HG03135 (cell line): ENCODE data around the gene LRFN3.
A peak's percentile ranks its signal among the peaks of the same experiment; 100 is the strongest.
"Not testable (repeated sequence)": the region's sequence is repeated elsewhere in the genome, so short reads cannot be mapped to it uniquely, and the experiment has no call there.

Experiments used
- ATAC-seq: cut with Tn5 transposase; IDR thresholded peaks from one replicate; pipeline ENCODE4 v1.9.1; 2021; ENCODE audit warnings: mild to moderate bottlenecking, moderate library complexity; ENCODE audit not compliant: unreplicated experiment

Gene LRFN3

DNA sequence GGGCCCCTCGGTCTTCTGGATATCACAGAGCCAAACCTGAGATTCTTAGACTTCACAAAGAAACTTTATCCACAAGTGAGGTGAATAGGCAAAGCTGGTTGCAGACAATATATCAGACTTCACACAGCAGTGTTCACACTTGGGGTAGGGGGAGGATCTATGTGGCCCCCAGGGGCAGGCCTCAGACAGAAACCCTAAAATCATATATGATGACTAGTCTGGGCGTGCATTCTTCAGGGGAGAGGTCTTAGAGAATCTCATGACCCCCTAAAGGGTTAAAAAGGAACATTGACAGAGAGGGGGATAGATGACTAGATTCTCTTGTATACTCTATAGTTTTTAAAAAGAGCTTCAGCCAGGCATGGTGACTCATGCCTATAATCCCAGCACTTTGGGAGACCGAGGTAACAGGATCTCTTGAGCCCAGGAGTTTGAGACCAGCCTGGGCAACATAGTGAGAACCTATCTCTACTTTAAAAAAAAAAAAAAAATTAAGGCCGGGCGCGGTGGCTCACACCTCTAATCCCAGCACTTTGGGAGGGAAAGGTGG lies 30.9 kb upstream of the LRFN3 start:
- no peak for ATAC-seq

DNA sequence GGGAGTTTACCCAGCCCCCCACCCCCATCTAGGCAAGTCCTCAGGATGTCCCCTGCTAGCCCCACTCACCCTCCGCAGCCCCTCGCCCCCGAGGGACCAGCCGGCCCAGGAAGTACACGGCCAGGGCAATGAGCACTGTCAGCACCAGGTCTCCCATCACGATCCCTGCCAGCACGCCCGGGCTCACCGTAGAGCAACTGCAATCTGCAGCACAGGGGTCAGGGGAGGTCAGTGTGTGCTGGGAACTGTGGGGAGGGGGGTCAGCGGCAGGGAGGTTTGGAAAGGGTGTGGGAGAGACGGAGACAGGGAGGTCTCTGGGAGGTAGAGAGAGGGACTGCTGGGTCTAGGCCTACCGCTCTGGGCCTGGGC lies 28.8 kb upstream of the LRFN3 start:
- ATAC-seq, result no peak

DNA sequence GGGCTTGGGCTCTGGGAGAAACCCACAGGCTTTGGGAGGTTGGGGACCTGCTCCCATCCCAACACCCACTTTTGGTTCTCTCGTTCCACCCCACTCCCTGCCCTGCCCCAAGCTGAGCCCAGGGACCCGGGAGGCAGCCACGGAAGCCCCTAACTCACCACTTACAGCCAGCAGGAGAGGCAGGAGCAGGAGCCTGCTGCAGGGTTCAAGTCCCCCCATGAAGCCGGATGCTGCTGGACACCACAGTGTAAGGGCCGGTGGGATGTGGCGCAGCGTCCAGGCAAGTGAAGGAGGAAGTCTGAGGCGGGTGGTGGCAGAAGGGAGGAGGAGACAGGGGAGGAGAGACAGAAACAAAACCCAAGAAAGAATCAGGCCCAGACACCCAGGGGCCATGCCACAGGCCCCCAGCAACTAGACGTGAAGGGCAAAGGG lies 28.1 kb upstream of the LRFN3 start, which contains the start of gene TYROBP:
Gene TYROBP (minus strand): TSS at position 286 of the 432 bp plus-strand sequence. CDS start 67 bp downstream, at position 219.
- ATAC-seq, result no peak

DNA sequence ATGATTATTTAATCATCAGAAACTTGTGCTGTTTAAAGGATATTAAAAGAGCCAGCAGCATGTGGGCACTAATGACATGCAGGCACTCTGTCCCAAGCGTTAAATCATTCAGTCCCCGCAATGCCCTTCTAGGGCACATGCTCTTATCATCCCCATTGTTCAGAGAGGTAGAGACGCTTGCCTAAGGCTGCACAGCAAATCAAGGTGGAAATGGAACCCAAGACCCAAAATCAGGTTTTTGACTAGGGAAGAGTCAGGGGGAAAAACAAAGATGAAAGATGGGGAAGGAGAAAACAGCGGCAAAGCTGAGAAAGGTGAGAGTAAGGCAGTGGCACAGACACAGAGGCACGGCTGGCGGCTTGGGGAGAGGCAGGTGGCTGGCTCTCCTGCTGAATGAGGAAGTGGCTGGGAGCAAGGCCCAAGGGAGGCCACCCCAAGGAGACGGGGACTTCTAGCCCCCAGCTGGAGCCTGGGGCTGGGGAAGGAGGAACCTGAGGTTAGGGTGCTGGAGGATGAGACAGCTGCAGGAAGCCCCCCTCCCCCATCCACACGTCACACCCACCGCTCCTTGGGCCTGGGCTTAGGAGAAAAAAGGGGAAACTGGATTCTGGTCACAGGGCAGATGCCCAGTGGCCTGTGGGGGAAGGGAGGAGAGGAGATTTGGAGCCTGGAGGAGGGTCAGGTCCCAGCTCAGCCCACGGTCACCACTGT lies 27.0 kb upstream of the LRFN3 start:
- ATAC-seq, result no peak

DNA sequence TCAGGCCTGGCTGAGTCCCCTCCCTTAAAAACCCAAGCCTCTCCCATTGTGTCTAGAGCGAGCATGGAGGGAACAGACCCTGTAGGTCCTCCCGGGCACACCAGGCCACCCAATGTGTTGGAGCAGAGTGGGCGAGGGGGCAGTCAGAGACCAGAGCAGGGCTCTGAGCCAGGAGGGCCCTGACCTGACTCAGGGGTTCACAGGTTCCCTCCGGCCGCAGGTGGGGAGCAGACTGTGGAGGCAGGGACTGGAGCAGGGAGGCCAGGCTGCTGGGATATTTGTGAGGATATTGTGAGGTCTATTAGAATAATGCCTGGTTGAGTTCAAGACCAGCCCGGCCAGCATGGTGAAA lies 26.5 kb upstream of the LRFN3 start:
- no peak for ATAC-seq

DNA sequence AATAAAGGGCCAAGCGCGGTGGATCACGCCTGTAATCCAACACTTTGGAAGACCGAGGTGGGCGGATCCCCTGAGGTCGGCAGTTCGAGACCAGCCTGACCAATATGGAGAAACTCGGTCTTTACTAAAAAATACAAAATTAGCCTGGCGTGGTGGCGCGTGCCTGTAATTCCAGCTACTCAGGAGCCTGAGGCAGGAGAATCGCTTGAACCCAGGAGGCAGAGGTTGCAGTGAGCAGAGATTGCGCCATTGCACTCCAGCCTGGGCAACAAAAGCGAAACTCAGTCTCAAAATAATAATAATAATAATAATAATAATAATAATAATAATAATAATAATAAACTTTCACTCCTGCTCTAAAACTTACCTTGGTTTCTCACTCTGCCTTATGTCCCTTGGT lies 25.8 kb upstream of the LRFN3 start:
- ATAC-seq, result not testable (repeated sequence)

DNA sequence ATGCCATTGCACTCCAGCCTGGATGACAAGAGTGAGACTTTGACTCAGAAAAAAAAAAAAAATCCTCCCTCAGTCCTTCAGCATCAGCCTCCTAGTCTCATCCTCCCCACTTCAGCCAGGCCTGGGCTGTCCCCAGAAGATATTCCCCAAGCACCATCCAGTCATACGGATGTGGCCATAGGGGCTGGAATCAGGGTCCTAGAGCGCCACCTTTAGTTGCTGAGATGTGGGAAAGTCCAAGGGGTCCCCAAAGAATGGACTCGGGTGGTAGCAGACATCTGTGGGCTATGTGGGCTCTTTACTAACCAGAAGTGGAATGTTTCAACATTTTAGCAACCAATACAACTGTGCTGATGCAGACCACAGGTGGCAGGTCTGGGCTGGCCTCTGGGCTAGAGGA lies 25.0 kb upstream of the LRFN3 start:
- no peak for ATAC-seq

DNA sequence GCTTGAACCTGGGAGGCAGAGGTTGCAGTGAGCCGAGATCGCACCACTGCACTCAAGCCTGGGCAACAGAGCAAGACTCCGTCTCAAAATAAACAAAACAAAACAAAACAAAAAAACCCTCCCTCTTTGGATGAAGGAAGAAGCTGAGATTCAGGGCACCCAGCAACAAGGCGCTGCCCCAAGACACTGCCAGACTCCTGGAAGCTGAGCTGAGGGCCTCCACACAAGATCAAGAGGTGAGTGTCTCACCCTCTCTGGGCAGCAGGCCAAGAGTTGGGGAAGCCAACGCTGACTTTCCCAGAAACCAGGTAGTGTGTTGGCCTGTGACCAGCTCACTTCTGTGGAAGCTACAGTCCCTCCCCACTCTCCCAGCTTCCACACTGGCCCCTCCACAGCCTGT lies 24.4 kb upstream of the LRFN3 start:
- no peak for ATAC-seq

DNA sequence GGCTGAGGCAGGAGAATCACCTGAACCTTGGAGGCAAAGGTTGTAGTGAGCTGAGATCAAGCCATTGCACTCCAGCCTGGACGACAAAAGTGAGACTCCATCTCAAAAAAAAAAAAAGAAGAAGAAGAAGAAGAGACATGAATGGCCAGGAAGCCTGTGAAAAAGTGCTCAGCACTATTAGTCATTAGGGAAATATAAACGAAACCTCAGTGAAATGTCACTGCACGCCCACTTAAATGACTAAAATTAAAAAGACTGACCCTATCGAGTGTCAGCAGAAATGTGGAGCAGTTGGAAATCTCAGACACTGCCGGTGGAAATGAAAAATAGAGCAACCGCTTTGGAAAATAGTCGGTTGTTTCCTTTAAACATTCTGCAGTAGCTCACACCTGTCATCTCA lies 22.6 kb upstream of the LRFN3 start:
- ATAC-seq, result no peak

DNA sequence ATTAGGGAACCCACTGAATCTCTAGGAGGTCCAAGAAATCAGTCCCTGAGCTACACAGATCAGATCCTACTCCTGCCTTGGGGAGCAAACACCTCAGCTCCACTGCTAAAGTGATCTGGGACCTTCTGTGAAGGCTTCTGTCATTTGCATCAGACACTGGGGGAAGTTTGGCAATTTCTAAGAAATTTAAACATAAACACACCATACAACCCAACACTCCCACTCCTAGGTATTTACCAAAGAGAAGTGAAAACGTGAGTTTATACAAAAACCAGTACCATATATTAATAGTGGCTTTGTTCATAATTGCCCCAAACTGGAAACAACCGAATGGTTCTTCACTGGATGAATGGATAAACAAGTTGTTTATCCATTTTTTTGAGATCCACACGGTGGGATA lies 20.7 kb upstream of the LRFN3 start:
- no peak for ATAC-seq

DNA sequence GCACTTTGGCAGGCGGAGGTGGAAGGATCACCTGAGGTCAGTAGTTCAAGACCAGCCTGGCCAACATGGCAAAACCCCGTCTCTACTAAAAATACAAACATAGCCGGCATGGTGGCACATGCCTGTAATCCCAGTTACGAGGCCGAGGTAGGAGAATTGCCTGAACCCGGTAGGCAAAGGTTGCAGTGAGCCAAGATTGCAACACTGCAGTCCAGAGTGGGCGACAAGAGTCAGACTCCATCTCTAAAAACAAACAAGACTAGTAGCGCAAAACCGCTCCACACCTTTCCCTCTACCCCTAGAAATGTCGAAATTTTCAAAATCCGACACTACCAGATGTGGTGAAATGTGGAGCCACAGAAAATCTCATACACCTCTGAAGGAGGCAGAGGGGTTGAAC lies 16.9 kb upstream of the LRFN3 start:
- no peak for ATAC-seq

DNA sequence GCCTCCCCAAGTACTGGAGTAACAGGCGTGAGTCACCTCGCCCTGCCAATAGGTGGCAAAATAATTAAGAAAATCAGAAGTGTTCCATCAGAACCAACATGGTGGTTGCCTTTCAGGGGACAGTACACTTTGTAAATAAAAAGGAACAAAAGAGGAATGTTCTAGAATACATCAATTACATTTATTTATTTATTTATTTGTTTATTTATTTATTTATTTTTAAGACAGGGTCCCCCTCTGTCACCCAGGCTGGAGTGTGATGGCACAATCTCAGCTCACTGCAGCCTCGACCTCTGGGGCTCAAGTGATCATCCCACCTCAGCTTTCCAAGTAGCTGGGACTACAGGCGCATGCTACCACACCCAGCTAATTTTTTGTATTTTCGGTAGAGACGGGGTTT lies 15.2 kb upstream of the LRFN3 start:
- ATAC-seq, result no peak

DNA sequence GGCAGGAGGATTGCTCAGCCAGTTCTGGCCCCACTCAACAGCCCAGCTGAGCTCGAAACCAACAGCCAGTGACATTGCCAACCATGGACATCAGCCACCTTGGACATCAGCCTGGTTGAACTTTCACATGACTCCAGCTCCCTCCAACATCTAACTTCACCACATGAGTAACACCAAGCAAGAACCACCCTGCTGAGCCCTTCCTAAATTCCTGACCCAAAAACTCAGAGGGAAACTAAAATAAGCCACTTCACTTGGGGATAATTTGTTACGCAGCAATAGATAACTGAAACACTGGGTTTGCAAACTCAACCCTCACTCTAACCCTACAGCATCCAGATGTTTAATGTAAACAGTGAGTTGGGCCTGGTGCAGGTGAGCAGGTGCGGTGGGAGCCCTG lies 10.7 kb upstream of the LRFN3 start:
- no peak for ATAC-seq

DNA sequence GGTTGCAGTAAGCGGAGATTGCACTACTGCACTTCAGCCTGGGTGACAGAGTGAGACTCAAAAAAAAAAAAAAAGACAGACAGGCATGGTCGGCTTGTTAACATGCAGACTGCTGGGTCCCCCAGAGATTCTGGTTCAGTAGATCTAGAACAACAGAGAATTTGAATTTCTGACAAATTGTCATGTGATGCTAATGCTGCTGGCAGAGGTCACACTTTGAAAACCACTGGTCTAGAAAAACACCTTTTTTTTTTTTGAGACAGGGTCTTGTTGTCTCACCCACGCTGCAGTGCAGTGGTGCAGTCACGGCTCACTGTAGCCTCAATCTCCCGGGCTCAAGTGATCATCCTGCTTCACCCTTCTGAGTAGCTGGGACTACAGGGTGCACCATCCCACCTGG lies 7.7 kb upstream of the LRFN3 start:
- no peak for ATAC-seq

DNA sequence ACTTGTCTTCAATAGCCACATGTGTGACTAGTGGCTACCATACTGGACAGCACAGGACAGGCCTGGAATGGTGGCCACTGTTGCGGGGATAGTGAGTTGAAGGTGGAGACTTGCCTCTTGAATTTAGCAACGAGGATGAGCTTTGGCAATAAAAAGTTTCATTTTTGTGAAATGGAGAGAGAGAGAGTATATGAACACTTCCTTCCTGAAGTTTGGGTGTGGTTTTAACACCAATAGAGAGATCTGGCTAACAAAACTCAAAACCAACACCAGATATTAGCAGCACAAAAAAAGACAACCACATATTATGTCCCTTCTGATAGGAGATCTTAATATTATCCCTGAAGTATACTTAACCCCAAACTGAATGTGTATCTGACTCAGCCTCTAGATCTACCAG lies 6.3 kb upstream of the LRFN3 start:
- no peak for ATAC-seq

DNA sequence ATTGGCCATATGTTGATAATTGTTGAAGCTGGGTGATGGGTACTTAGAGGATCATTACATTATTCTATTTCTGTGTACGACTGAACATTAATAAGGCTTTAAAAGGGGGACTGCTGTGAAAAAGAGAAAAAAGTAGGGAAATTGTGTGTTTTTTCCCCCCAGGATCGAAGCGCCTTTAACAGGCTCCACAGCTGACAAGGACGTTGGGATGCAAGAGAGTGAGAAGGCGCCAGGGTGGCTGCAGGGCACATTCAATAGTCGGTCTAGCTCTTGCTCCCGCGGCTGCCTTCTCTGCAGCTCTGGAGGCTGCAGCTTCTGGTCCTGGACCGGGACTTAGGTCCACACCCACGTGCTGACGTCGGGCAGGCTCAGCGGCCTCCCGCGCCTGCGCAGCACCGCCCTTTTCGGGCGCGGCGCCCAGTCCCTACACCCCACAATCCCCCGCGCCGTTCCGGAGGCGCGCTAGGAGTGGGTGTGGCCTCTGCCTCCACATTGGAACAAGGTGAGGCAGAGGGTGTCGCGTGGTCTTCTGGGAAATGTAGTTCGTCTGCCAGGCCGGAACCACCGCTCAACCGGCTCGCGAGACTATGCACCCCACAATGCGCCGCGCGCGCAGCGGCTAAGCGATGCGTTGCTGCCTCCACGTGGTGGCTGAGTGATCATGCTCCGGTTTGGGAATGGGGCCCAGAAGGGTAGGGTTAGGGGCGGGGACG lies 4.9 kb upstream of the LRFN3 start:
- peak; percentile 93 for ATAC-seq

DNA sequence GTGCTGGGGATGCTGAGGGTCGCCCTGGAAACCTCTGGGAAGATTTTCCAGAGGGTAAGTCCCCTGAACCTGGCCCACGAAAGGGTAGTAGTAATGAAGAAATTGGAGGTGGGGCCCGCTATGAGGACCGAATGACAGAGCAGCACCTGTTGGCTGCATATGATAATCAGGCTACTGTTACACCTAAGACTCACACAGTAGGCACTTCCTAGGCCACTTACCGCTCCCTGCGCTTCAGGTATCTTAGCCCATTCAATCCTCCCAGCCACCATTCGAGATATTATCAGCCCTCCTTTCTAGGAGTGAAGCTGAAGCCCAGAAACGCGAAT lies 4.3 kb upstream of the LRFN3 start:
- peak; percentile 12 for ATAC-seq

DNA sequence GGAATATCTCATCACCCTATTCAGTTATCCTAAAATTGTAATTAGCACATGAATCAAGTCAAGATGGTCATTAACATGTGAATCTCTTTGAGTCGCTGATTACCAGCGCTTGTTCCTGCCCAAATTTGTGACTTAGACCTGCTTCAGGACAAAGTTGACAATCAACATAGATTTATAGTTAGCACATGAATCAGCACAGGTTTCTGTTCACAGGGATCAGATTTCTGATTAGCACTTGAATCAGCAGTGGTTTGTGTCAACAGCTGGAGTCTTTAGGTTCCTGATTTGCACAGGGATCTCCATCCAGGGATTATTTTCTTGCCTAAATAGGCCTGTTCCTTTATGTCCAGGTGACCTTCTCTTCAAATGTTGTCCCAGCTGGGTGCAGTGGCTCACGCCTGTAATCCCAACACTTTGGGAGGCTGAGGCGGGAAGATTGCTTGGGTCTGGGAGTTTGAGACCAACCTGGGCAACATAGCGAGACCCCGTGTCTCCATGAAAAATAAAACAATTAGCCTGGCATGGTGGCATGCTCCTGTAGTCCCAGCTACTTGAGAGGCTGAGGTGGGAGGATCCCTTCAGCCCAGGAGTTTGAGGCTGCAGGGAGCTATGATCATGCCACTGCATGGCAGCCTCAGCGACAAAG lies 3.8 kb upstream of the LRFN3 start:
- ATAC-seq, result no peak

DNA sequence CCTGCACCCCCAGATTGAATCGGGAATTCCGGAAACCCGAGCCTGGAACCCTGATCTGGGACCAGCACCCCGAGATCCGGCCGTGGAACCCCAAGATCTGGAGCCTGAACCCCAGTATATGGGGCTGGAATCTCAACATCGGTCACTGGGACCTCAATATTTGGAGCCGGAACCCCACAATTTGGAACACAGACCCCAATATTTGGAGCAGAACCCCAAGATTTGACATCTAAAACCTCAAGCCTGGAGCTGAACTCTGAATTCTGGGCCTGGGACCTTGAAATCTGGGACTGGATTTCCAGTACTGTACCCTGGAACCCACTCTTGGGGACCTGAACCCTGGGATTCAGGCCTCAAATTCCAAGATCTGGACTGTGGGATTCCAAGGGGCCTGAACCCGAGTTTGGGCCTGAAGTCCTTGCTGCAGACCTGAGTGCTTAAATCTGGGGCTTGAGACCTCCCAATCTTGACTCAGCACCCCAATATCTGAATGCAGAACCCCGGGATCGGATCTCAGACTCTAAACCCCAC lies 629 bp downstream of the LRFN3 start:
- no peak for ATAC-seq

DNA sequence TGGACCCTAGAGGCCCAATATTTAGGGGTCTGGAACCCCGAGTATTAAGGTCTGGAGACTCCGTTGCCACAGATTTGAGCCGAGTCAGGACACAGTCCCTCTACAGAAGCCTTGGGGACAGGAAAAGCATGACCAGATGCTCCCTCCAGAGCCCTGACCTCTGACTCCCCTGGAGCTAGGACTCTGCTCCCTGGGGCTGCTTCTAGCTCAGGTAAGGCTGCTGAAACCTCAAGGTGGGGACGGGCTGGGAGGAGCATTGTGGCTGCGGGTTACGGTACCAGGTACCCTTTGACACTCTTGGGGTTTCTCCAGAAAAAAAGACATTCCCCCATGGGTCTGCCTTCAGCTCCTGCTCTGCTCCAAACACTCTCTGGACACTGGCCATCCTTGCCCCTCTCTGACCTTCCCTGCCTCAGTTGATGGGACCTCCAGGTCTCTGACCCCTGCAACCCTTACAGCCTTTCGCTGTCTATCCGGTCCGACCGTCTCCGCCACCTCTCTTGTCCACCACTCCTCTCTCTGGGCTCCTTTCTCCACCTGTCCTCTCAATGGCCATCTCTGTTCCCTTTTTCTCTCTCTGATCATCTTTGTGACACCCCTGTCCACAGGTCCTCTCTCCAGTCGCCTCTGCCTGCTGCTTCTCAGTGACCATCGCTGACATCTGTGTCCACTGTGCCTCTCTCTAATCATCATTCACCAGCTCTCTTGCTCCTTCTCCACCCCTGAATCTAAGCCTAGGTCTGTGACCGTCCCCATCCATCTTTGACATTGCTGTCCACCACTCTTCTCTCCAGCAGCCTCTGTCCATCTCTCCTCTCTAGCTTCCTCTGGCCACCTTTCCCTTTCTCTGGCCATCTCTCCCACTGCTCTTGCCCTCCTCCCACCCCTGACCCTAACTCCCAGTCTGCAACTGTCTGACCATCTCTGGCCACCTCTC lies 1.4 kb downstream of the LRFN3 start:
- no peak for ATAC-seq
